Measurements from ENCODE around the gene RPAP2. TPM values are rescaled to one million over a fixed set of nuclear protein-coding genes. Genes with fewer than 3 reads are reported as not detected.
"Not testable (repeated sequence)": the region's sequence is repeated elsewhere in the genome, so short reads cannot be mapped to it uniquely, and the experiment has no call there.

The RPAP2 gene
- total RNA-seq, 2 experiments from 2014 or later: 8.6 to 21.9 TPM

- H3K27ac ChIP-seq (ENCODE audit: low read depth, low read length, poor library complexity, severe bottlenecking): no peak overlapping the region
- H2AFZ ChIP-seq (ENCODE audit: low read length): no peak overlapping the region
- H3K4me1 ChIP-seq (ENCODE audit: insufficient read depth, low read length, poor library complexity, severe bottlenecking): no peaks in the 10 kb centered on the region
- H3K36me3 ChIP-seq (ENCODE audit: insufficient read depth, low read length): no peaks in the 10 kb centered on the region; the same call in 1 of the 2 replicates
- no peaks in the 10 kb centered on the region for H3K79me2 ChIP-seq (ENCODE audit: insufficient read depth, low read depth, low read length)
- H3K4me3 ChIP-seq (ENCODE audit: low read depth, low read length, poor library complexity, severe bottlenecking): no peak overlapping the region
- ChIA-PET POLR2A (no interaction called here), CTCF (ENCODE audit: unreplicated experiment) (no interaction called here)
- H3K4me2 ChIP-seq (ENCODE audit: low read length): no peak overlapping the region
- intact Hi-C loops (cut with micrococcal nuclease; ENCODE audit: unreplicated experiment): no loop called here
- no peaks in the 10 kb centered on the region for H3K9me2 ChIP-seq (ENCODE audit: insufficient read depth, low read length)
- H4K20me1 ChIP-seq (ENCODE audit: insufficient read depth, low read length): no peaks in the 10 kb centered on the region
- no TSS peak for BruUV-seq (replicated peaks)
- no peaks in the 10 kb centered on the region for H3K9me3 ChIP-seq (ENCODE audit: low read length)
- TF ChIP-seq CTCF (conservative IDR thresholded peaks at IDR 0.05; ENCODE audit: low read length) (no peak), EZH2phosphoT487 (IDR thresholded peaks at IDR 0.05; ENCODE audit: borderline replicate concordance, low read depth, low read length) (no peak)
- DNase-seq (ENCODE audit: low spot score): no peak
Observed at GRCh38 chr1:92380867-92381266, 82.0 kb downstream of the RPAP2 start.

- H2AFZ ChIP-seq (ENCODE audit: low read length); H3K79me2 ChIP-seq (ENCODE audit: insufficient read depth, low read depth, low read length); H3K4me3 ChIP-seq (ENCODE audit: low read depth, low read length, poor library complexity, severe bottlenecking); H3K4me1 ChIP-seq (ENCODE audit: insufficient read depth, low read length, poor library complexity, severe bottlenecking); POLR2A ChIA-PET; H3K9me3 ChIP-seq (ENCODE audit: low read length); intact Hi-C loops (cut with micrococcal nuclease; ENCODE audit: unreplicated experiment); H3K36me3 ChIP-seq (ENCODE audit: insufficient read depth, low read length); BruUV-seq (replicated peaks); H3K4me2 ChIP-seq (ENCODE audit: low read length); H3K9me2 ChIP-seq (ENCODE audit: insufficient read depth, low read length); DNase-seq (ENCODE audit: low spot score); H4K20me1 ChIP-seq (ENCODE audit: insufficient read depth, low read length); H3K27ac ChIP-seq (ENCODE audit: low read depth, low read length, poor library complexity, severe bottlenecking); CTCF ChIA-PET (ENCODE audit: unreplicated experiment): not testable (repeated sequence)
Observed at GRCh38 chr1:92393966-92394365, 95.1 kb downstream of the RPAP2 start.

GRCh38 chr1:92398519-92398918, 99.7 kb downstream of the RPAP2 start:
- Histone ChIP-seq H2AFZ (ENCODE audit: low read length) (no peak overlapping the region), H4K20me1 (ENCODE audit: insufficient read depth, low read length) (no peaks in the 10 kb centered on the region), H3K4me2 (ENCODE audit: low read length) (no peak overlapping the region), H3K4me3 (ENCODE audit: low read depth, low read length, poor library complexity, severe bottlenecking) (no peak overlapping the region), H3K9me2 (ENCODE audit: insufficient read depth, low read length) (no peaks in the 10 kb centered on the region), H3K27ac (ENCODE audit: low read depth, low read length, poor library complexity, severe bottlenecking) (no peak overlapping the region), H3K4me1 (ENCODE audit: insufficient read depth, low read length, poor library complexity, severe bottlenecking) (no peaks in the 10 kb centered on the region), H3K9me3 (ENCODE audit: low read length) (0 out of 2 replicates have a peak, but pooled peaks cover 4% of the 10 kb centered on the region), H3K36me3 (ENCODE audit: insufficient read depth, low read length) (no peaks in the 10 kb centered on the region), H3K79me2 (ENCODE audit: insufficient read depth, low read depth, low read length) (no peaks in the 10 kb centered on the region)
- no TSS peak for BruUV-seq (replicated peaks)
- TF ChIP-seq EZH2phosphoT487 (IDR thresholded peaks at IDR 0.05; ENCODE audit: borderline replicate concordance, low read depth, low read length) (no peak), CTCF (conservative IDR thresholded peaks at IDR 0.05; ENCODE audit: low read length) (no peak)
- ChIA-PET POLR2A (no interaction called here), CTCF (ENCODE audit: unreplicated experiment) (no interaction called here)
- no peak for DNase-seq (ENCODE audit: low spot score)
- intact Hi-C loops (cut with micrococcal nuclease; ENCODE audit: unreplicated experiment): no loop called here
